T47D (cell line): Measurements from ENCODE around the gene TMEM140.

Experiments
- DNase-seq, 2 experiments: peaks; one replicate each; pipeline versions ENCODE4 v3.0.0 to v3.0.0-alpha.2; 2011 to 2012; ENCODE audit warnings: low read depth in 1 of 2, low spot score in 1 of 2
- JUND ChIP-seq: IDR thresholded peaks from 2 replicates; pipeline ENCODE4 v1.6.1; 2012; ENCODE audit warnings: low read depth
- in situ Hi-C: cut with HindIII; loops from 2 replicates; pipeline ENCODE4 v1.10.0; 2016; ENCODE audit warnings: low sequenced_read_pairs, low pct_unique_long_range_greater_than_20kb

TMEM140 gene

GRCh38 chr7:135194494-135195095 lies 46.7 kb downstream of the TMEM140 start:
- no peak for TF ChIP-seq JUND
- in situ Hi-C loops: no loop called here
- no peak for DNase-seq

GRCh38 chr7:135195156-135195555 lies 47.3 kb downstream of the TMEM140 start:
- DNase-seq: no peak
- in situ Hi-C loops: no loop called here
- TF ChIP-seq JUND: no peak

DNA sequence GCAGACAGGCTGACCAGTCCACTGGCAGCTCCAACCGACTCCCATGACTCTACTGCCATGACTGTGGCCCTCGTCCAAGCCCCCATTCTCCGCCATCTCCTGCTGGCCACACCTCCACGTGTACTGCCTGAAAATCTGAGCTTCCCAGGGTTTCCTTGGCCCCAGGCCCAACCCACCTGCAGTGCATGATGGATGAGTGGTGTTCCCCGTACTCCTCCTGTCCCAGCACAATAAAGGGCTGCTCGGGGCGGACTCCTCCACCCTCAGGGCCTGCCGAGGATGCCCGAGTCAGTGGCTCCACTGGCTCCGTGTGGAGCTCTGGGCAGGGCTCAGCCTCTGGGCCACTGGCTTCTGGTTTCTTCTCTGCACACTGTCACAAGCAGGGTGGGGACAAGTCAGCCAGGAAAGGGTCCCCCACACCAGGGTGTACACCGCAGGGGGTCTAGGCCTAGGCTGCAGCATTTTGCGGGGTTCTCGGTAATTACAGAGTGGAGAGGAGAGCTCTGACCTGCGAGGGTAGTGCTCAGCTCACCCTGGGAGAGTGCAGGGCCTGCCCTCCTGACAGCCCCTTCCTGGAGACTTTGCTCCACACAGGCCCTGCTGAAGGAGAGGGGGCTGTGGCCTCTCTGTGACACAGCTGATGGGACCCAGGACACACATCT lies 48.2 kb downstream of the TMEM140 start:
- in situ Hi-C loops: no loop called here
- DNase-seq: no peak
- TF ChIP-seq JUND: no peak

DNA sequence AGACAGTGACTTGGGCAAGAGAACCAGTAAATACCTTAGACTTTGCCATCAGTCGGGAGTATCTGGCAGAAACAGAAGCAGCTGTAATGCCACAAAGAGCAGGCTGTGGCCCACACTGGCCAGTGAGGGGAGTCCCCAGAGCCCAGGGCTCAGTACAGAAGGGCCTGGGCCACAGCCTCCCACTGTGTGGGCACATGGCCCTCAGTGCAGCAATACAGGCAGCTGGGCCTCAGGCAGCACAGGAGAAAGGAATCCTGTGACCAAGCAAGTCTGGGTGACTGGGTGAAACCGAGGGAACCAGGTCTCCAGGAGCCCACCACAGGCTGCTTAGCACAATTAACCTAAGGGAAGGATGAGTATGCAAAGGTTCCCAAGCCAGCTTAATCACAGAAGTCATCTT lies 49.5 kb downstream of the TMEM140 start:
- no peak for TF ChIP-seq JUND
- in situ Hi-C loops: no loop called here
- no peak for DNase-seq

DNA sequence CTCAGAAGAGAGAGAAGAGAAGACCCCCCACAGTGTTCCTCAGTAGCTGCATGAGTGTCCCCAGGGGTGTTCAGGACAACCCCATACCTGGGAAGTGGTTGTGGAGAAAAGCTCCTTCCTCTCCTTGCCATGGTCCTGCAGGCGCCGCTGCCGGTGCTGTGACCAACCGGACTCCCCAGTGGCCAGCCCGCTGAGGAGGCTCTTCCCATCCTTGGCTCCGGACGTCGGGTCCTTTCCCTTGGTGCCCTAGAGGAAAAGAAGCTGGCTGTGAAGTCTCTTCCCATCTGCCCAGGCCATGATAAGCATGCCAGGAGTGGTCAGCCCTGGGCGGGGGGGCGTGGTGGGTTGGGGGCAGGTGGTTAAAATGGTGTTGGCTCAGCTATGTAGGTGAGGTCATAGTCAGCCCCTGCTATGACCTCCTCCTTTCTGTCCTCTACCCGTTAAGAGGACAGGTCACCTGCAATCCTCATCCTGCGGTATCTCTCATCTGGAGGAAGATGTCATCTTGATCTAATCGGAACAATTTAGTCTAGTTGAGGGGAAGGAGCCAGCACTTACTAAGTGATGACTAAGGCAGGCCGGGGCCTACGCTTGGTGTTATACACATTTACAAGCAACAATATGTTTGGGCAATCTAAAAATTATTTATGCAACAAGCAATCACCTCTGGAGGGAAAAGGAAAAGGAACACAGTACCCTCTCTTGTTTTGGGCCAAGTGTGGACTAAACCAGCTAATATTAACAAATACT lies 50.2 kb downstream of the TMEM140 start:
- TF ChIP-seq JUND: no peak
- in situ Hi-C loops: no loop called here
- DNase-seq: no peak

DNA sequence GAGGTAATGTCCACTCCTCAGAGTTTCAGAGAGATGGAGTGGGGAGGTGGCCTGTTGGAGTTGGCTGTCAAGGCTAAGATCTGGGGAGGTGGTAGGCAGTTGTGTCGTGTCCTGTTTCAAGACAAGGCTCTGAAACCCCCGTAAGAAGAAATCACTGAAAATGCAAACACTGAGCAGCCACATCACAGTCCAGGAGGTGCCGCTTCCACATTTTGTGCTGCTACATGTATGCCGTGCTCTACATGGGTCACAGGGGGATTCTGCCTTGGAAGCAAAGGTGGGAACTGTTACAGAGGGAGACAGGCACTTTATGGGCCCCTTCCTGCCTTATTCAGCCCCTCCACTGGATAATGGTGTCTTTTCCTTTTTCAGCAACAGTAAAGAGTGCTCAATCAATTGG lies 51.6 kb downstream of the TMEM140 start:
- DNase-seq: no peak
- no peak for TF ChIP-seq JUND
- in situ Hi-C loops: no loop called here

- in situ Hi-C loops: no loop called here
These were observed 53.0 kb downstream of the TMEM140 start for GRCh38 chr7:135200821-135201331.

GRCh38 chr7:135201350-135201749 lies 53.5 kb downstream of the TMEM140 start:
- in situ Hi-C loops: no loop called here
- TF ChIP-seq JUND: no peak
- no peak for DNase-seq

More at GRCh38 chr7:135200821-135201331, 53.0 kb downstream of the TMEM140 start:
- TF ChIP-seq JUND: no peak
- DNase-seq: no peak

- no peak for TF ChIP-seq JUND
- DNase-seq: no peak
- in situ Hi-C loops: no loop called here
These were observed 56.5 kb downstream of the TMEM140 start for GRCh38 chr7:135204341-135204749.

DNA sequence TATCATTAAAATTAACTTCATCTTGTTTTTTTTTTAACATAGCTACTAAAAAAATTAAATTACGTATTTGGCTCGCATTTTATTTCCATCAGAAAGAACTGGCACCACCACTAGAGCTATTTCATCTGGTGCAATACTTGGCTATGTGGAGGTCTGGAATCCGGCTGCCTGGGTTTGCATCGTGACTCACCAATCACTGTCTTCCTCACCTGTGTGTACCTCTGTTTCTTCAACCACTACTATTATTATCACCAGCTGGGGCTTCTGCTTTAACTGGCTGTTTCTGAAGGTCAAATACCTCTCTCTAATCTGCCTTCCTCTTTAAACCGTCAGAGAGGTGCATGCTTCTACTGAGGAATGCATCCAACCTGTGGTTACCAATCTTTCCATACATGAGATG lies 57.0 kb downstream of the TMEM140 start:
- no peak for DNase-seq
- no peak for TF ChIP-seq JUND
- in situ Hi-C loops: no loop called here

GRCh38 chr7:135205850-135206249 lies 58.0 kb downstream of the TMEM140 start:
- in situ Hi-C loops: no loop called here
- no peak for DNase-seq
- no peak for TF ChIP-seq JUND

- no peak for TF ChIP-seq JUND
- no peak for DNase-seq
- in situ Hi-C loops: no loop called here
These were observed 59.1 kb downstream of the TMEM140 start for GRCh38 chr7:135206941-135207391.

DNA sequence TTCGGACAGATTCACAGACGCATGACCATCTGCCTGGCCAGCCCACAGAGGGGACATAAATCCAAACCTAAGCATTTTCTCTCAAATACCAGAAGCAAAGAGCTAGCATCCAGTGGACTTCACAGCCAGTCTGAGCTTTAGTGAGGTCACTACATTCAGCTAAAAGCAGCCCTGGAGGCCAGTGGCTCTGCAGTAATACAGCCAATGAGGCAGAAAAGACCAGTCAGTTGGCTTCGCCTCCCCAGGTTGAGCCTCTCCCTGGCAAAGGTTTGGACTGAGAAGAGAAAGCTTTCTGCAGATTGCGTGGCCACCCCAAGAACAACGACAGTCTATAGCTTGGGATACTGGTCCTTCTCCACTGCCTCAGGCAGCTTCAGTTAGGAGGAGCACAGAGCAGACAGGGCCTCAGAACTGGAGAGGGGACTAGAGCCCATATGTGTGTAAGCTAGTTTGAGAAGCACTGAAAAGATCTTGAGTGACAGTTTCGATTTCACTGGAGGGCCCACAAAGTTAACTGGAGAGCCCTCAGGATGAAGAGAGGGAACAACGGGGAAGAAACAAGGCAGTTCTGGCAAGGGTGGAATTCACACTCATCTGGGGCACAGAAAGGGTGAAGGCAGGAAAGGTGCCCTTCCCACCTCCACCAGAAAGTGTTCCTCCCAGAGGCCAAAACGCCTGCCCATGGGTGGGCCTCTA lies 59.7 kb downstream of the TMEM140 start:
- TF ChIP-seq JUND: no peak
- in situ Hi-C loops: no loop called here
- DNase-seq: no peak
